Measurements from ENCODE around the gene SMAP1.

GRCh38 chr6:70686548-70687133 is 19.0 kb downstream of the SMAP1 start:
- TF ChIP-seq, protein P1, sequence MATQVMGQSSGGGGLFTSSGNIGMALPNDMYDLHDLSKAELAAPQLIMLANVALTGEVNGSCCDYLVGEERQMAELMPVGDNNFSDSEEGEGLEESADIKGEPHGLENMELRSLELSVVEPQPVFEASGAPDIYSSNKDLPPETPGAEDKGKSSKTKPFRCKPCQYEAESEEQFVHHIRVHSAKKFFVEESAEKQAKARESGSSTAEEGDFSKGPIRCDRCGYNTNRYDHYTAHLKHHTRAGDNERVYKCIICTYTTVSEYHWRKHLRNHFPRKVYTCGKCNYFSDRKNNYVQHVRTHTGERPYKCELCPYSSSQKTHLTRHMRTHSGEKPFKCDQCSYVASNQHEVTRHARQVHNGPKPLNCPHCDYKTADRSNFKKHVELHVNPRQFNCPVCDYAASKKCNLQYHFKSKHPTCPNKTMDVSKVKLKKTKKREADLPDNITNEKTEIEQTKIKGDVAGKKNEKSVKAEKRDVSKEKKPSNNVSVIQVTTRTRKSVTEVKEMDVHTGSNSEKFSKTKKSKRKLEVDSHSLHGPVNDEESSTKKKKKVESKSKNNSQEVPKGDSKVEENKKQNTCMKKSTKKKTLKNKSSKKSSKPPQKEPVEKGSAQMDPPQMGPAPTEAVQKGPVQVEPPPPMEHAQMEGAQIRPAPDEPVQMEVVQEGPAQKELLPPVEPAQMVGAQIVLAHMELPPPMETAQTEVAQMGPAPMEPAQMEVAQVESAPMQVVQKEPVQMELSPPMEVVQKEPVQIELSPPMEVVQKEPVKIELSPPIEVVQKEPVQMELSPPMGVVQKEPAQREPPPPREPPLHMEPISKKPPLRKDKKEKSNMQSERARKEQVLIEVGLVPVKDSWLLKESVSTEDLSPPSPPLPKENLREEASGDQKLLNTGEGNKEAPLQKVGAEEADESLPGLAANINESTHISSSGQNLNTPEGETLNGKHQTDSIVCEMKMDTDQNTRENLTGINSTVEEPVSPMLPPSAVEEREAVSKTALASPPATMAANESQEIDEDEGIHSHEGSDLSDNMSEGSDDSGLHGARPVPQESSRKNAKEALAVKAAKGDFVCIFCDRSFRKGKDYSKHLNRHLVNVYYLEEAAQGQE (IDR thresholded peaks at IDR 0.05; ENCODE audit: insufficient read depth in 1 of 2, low read depth in 2 of 2, low read length in 2 of 2), result no peak
- TF ChIP-seq TAF1 (IDR thresholded peaks at IDR 0.05; ENCODE audit: borderline replicate concordance, insufficient read depth, low read length) (no peak), SIN3A (IDR thresholded peaks at IDR 0.05; ENCODE audit: borderline replicate concordance, insufficient read depth, low read length) (no peak), FOXP2 (optimal IDR thresholded peaks at IDR 0.05; ENCODE audit: borderline replicate concordance, extremely low read depth, extremely low read length, insufficient read depth) (no peak)

Measured in PFSK-1 (cell line).